ENCODE data around the gene DISP3.

The DISP3 gene

GRCh38 chr1:11501906-11502485 is 23.0 kb downstream of the DISP3 start:
- TF ChIP-seq CTCF (IDR thresholded peaks at IDR 0.05; ENCODE audit: poor library complexity, severe bottlenecking), result no peak
- no peaks in the 10 kb centered on the region for H3K4me1 ChIP-seq (ENCODE audit: insufficient read depth, poor library complexity, severe bottlenecking)
- H3K27ac ChIP-seq (ENCODE audit: poor library complexity, severe bottlenecking), result no peak overlapping the region
- H3K4me3 ChIP-seq (ENCODE audit: severe bottlenecking), result no peak overlapping the region
- ATAC-seq (ENCODE audit: low read depth) (no peak), DNase-seq (ENCODE audit: low spot score) (peak; percentile 31)
- no peaks in the 10 kb centered on the region for H3K27me3 ChIP-seq (ENCODE audit: insufficient read depth, poor library complexity, severe bottlenecking)
- H3K9me3 ChIP-seq (ENCODE audit: severe bottlenecking), result peaks cover 9% of the 10 kb centered on the region
- no peaks in the 10 kb centered on the region for H3K36me3 ChIP-seq (ENCODE audit: low read depth)

GRCh38 chr1:11502516-11502915 is 23.6 kb downstream of the DISP3 start:
- no peak for DNase-seq (ENCODE audit: low spot score)
- no peak for ATAC-seq (ENCODE audit: low read depth)

GRCh38 chr1:11504599-11504998 is 25.6 kb downstream of the DISP3 start:
- Histone ChIP-seq H3K4me1 (ENCODE audit: insufficient read depth, poor library complexity, severe bottlenecking) (no peaks in the 10 kb centered on the region), H3K9me3 (ENCODE audit: severe bottlenecking) (peaks cover 9% of the 10 kb centered on the region), H3K36me3 (ENCODE audit: low read depth) (no peaks in the 10 kb centered on the region), H3K27me3 (ENCODE audit: insufficient read depth, poor library complexity, severe bottlenecking) (no peaks in the 10 kb centered on the region), H3K4me3 (ENCODE audit: severe bottlenecking) (no peak overlapping the region), H3K27ac (ENCODE audit: poor library complexity, severe bottlenecking) (no peak overlapping the region)
- no peak for TF ChIP-seq CTCF (IDR thresholded peaks at IDR 0.05; ENCODE audit: poor library complexity, severe bottlenecking)
- DNase-seq (ENCODE audit: low spot score), result no peak
- ATAC-seq (ENCODE audit: low read depth), result no peak

More at GRCh38 chr1:11502516-11502915, 23.6 kb downstream of the DISP3 start:
- H3K9me3 ChIP-seq (ENCODE audit: severe bottlenecking), result peaks cover 9% of the 10 kb centered on the region
- H3K36me3 ChIP-seq (ENCODE audit: low read depth), result no peaks in the 10 kb centered on the region
- H3K4me3 ChIP-seq (ENCODE audit: severe bottlenecking), result no peak overlapping the region
- no peaks in the 10 kb centered on the region for H3K4me1 ChIP-seq (ENCODE audit: insufficient read depth, poor library complexity, severe bottlenecking)
- no peak for TF ChIP-seq CTCF (IDR thresholded peaks at IDR 0.05; ENCODE audit: poor library complexity, severe bottlenecking)
- no peaks in the 10 kb centered on the region for H3K27me3 ChIP-seq (ENCODE audit: insufficient read depth, poor library complexity, severe bottlenecking)
- H3K27ac ChIP-seq (ENCODE audit: poor library complexity, severe bottlenecking), result no peak overlapping the region

GRCh38 chr1:11505591-11506538 is 26.9 kb downstream of the DISP3 start:
- no peaks in the 10 kb centered on the region for H3K36me3 ChIP-seq (ENCODE audit: low read depth)
- no peak for DNase-seq (ENCODE audit: low spot score)

More at GRCh38 chr1:11505591-11506538, 26.9 kb downstream of the DISP3 start:
- Histone ChIP-seq H3K4me1 (ENCODE audit: insufficient read depth, poor library complexity, severe bottlenecking) (no peaks in the 10 kb centered on the region), H3K27ac (ENCODE audit: poor library complexity, severe bottlenecking) (no peak overlapping the region), H3K4me3 (ENCODE audit: severe bottlenecking) (no peak overlapping the region), H3K27me3 (ENCODE audit: insufficient read depth, poor library complexity, severe bottlenecking) (no peaks in the 10 kb centered on the region), H3K9me3 (ENCODE audit: severe bottlenecking) (peaks cover 9% of the 10 kb centered on the region)
- ATAC-seq (ENCODE audit: low read depth), result no peak
- no peak for TF ChIP-seq CTCF (IDR thresholded peaks at IDR 0.05; ENCODE audit: poor library complexity, severe bottlenecking)
